Transverse colon (tissue), 4 donors: ENCODE results near the gene HAP1.

Experiments
- EP300 ChIP-seq: sonication (generic); formaldehyde crosslinking; IDR thresholded peaks from one replicate; pipeline ENCODE4 v1.6.1; 2017; ENCODE audit warnings: antibody characterized with exemption, low read depth
- POLR2AphosphoS5 ChIP-seq, 3 donors: sonication (generic); formaldehyde crosslinking; IDR thresholded peaks; one replicate each; pipeline ENCODE4 v1.6.1; 2016; ENCODE audit warnings: antibody characterized with exemption in 3 of 3
- TF ChIP-seq, protein P1 (sequence below), 5 experiments: fragments of 200-600 bp in 3 of 5; fragments of 450-650 bp in 2 of 5; sonication (generic) in 3 of 5; IDR thresholded peaks; 1 replicate in 2 of 5; 2 replicates in 3 of 5; pipeline ENCODE4 v1.5.1; 2016 to 2017; ENCODE audit warnings: antibody characterized with exemption in 5 of 5, inconsistent platforms in 3 of 5, mild to moderate bottlenecking in 2 of 5, moderate library complexity in 1 of 5

DNA sequence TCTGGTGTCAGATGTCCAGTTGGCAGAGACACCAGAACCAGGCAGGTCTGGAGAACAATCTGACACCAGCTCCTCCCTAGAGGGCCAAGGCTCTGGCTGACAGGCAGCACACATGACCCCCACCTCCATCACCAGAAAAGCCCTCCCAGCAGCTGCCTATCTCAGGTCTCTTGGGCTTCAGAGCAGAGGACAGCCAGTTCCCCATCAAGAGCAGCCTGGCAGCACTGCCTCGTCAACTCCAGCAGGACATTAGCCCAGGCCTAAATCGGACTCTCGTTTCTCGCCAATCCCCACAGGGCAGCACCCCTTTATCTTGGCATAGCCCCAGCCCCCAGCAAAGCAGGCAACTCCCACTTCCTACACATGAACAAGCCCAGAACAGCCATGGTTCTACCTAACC, 47.7 kb upstream of the HAP1 start:
- TF ChIP-seq, protein P1, sequence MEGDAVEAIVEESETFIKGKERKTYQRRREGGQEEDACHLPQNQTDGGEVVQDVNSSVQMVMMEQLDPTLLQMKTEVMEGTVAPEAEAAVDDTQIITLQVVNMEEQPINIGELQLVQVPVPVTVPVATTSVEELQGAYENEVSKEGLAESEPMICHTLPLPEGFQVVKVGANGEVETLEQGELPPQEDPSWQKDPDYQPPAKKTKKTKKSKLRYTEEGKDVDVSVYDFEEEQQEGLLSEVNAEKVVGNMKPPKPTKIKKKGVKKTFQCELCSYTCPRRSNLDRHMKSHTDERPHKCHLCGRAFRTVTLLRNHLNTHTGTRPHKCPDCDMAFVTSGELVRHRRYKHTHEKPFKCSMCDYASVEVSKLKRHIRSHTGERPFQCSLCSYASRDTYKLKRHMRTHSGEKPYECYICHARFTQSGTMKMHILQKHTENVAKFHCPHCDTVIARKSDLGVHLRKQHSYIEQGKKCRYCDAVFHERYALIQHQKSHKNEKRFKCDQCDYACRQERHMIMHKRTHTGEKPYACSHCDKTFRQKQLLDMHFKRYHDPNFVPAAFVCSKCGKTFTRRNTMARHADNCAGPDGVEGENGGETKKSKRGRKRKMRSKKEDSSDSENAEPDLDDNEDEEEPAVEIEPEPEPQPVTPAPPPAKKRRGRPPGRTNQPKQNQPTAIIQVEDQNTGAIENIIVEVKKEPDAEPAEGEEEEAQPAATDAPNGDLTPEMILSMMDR (IDR thresholded peaks at IDR 0.05): no peak
- TF ChIP-seq EP300: no peak
- TF ChIP-seq POLR2AphosphoS5 (IDR thresholded peaks at IDR 0.05): no peak
